ENCODE results near the gene TNFRSF9. TPM values are rescaled to one million over a fixed set of nuclear protein-coding genes. Genes with fewer than 3 reads are reported as not detected.

Gene TNFRSF9
- total RNA-seq, 3 donors from 2014 or later, result 0.59 TPM; not detected in 2

GRCh38 chr1:7888248-7889081 lies 52.2 kb downstream of the TNFRSF9 start:
- Histone ChIP-seq H3K9me3 (no peaks in the 10 kb centered on the region), H3K27me3 (no peaks in the 10 kb centered on the region)
- TF ChIP-seq CTCF (IDR thresholded peaks at IDR 0.05), result no peak
- no peak for TF ChIP-seq POLR2AphosphoS5 (IDR thresholded peaks at IDR 0.05)
- no peak for TF ChIP-seq POLR2A (IDR thresholded peaks at IDR 0.05)

GRCh38 chr1:7886405-7886745 lies 54.3 kb downstream of the TNFRSF9 start:
- H3K9me3 ChIP-seq, result no peaks in the 10 kb centered on the region
- peak overlapping the region in 1 of 2 donors; percentile 25 for H3K27ac ChIP-seq
- no peaks in the 10 kb centered on the region for H3K36me3 ChIP-seq
- H3K27me3 ChIP-seq, result no peaks in the 10 kb centered on the region
- TF ChIP-seq POLR2A (IDR thresholded peaks at IDR 0.05), result no peak
- TF ChIP-seq CTCF (IDR thresholded peaks at IDR 0.05), result no peak
- TF ChIP-seq POLR2AphosphoS5 (IDR thresholded peaks at IDR 0.05), result no peak
- H3K4me3 ChIP-seq, result peak overlapping the region in 2 of 3 donors; percentile 14 to 32
- no peaks in the 10 kb centered on the region for H3K4me1 ChIP-seq
- peak in 1 of 2 donors; percentile 26 for DNase-seq (ENCODE audit: low spot score in 2 of 2)
- intact Hi-C loops (cut with DNase I; ENCODE audit: low total_unique reads), result no loop called here

More at GRCh38 chr1:7888248-7889081, 52.2 kb downstream of the TNFRSF9 start:
- Histone ChIP-seq H3K4me1 (no peaks in the 10 kb centered on the region), H3K36me3 (no peaks in the 10 kb centered on the region), H3K27ac (no peak overlapping the region), H3K4me3 (no peak overlapping the region)
- intact Hi-C loops (cut with DNase I; ENCODE audit: low total_unique reads), result no loop called here
- no peak for DNase-seq (ENCODE audit: low spot score in 2 of 2)

- intact Hi-C loops (cut with DNase I; ENCODE audit: low total_unique reads), result no loop called here
- peak overlapping the region in 2 of 3 donors; percentile 14 to 32 for H3K4me3 ChIP-seq
- no peaks in the 10 kb centered on the region for H3K9me3 ChIP-seq
- peak; percentile 31 to 60 for DNase-seq (ENCODE audit: low spot score in 2 of 2)
- H3K4me1 ChIP-seq, result no peaks in the 10 kb centered on the region
- H3K27me3 ChIP-seq, result no peaks in the 10 kb centered on the region
- peak overlapping the region in 1 of 2 donors; percentile 25 for H3K27ac ChIP-seq
- no peak for TF ChIP-seq POLR2AphosphoS5 (IDR thresholded peaks at IDR 0.05)
- TF ChIP-seq POLR2A (IDR thresholded peaks at IDR 0.05), result no peak
- no peak for TF ChIP-seq CTCF (IDR thresholded peaks at IDR 0.05)
- no peaks in the 10 kb centered on the region for H3K36me3 ChIP-seq
These were observed 54.9 kb downstream of the TNFRSF9 start for GRCh38 chr1:7885513-7886404.

- intact Hi-C loops (cut with DNase I; ENCODE audit: low total_unique reads), result no loop called here
- no peak overlapping the region for H3K27ac ChIP-seq
- no peaks in the 10 kb centered on the region for H3K36me3 ChIP-seq
- H3K9me3 ChIP-seq, result no peaks in the 10 kb centered on the region
- no peak overlapping the region for H3K4me3 ChIP-seq
- no peaks in the 10 kb centered on the region for H3K4me1 ChIP-seq
- no peak for TF ChIP-seq POLR2A (IDR thresholded peaks at IDR 0.05)
- no peak for TF ChIP-seq POLR2AphosphoS5 (IDR thresholded peaks at IDR 0.05)
- TF ChIP-seq CTCF (IDR thresholded peaks at IDR 0.05), result no peak
- DNase-seq (ENCODE audit: low spot score in 2 of 2), result no peak
- no peaks in the 10 kb centered on the region for H3K27me3 ChIP-seq
These were observed 55.9 kb downstream of the TNFRSF9 start for GRCh38 chr1:7884757-7885156.

Data from breast epithelium (tissue), 4 donors.